H1 (cell line): ENCODE results near the gene CBX2. TPM values are rescaled to one million over a fixed set of nuclear protein-coding genes. Genes with fewer than 3 reads are reported as not detected.

ENCODE experiments used
- CTCF ChIA-PET: fragments of 300-600 bp; sonication (Branson Sonifier 250); formaldehyde crosslinking; loops from one replicate; lab custom pipeline; 2021; ENCODE audit not compliant: partially characterized antibody; lab: Charles Lee
- POLR2A ChIA-PET: fragments of 300-600 bp; sonication (Branson Sonifier 250); formaldehyde crosslinking; loops from one replicate; lab custom pipeline; 2021; ENCODE audit warnings: inconsistent platforms; ENCODE audit not compliant: partially characterized antibody; lab: Charles Lee
- DNase-seq, 2 experiments: peaks; one replicate each; pipeline versions ENCODE4 v3.0.0 to v3.0.0-alpha.2; 2010 to 2022; ENCODE audit warnings: low spot score in 2 of 2, low read depth in 1 of 2, mixed read lengths in 1 of 2
- FAIRE-seq: peaks from 2 replicates; lab custom pipeline; 2011; peaks lifted over from hg19 to GRCh38; lab: Jason Lieb, UNC
- H2AFZ ChIP-seq: 2 replicates; pipeline ENCODE4 v1.8.1; 2012; ENCODE audit warnings: low read length, inconsistent platforms
- H2AK5ac ChIP-seq: 2 replicates; pipeline ENCODE4 v1.6.1; 2013; ENCODE audit warnings: low read depth, low read length
- H2BK120ac ChIP-seq: replicated peaks from 2 replicates; pipeline ENCODE3; 2013; ENCODE audit warnings: low read depth, low read length, inconsistent platforms
- H2BK12ac ChIP-seq: 2 replicates; pipeline ENCODE4 v1.6.1; 2013; ENCODE audit warnings: low read depth, low read length
- H2BK15ac ChIP-seq: 2 replicates; pipeline ENCODE4 v1.6.1; 2013; ENCODE audit warnings: low read length
- H2BK20ac ChIP-seq: 2 replicates; pipeline ENCODE4 v1.6.1; 2013; ENCODE audit warnings: low read length
- H2BK5ac ChIP-seq: 2 replicates; pipeline ENCODE4 v1.6.1; 2013; ENCODE audit warnings: low read depth, low read length
- H3K14ac ChIP-seq: 2 replicates; pipeline ENCODE4 v1.6.1; 2013; ENCODE audit warnings: inconsistent platforms; ENCODE audit not compliant: insufficient read length
- H3K18ac ChIP-seq: 2 replicates; pipeline ENCODE4 v1.6.1; 2013; ENCODE audit warnings: low read length; ENCODE audit errors: extremely low read depth
- H3K23ac ChIP-seq: 2 replicates; pipeline ENCODE4 v1.6.1; 2013; ENCODE audit warnings: inconsistent platforms; ENCODE audit not compliant: insufficient read length
- H3K23me2 ChIP-seq: 2 replicates; pipeline ENCODE4 v1.6.1; 2013; ENCODE audit warnings: low read depth, low read length
- H3K27ac ChIP-seq: 2 replicates; pipeline ENCODE4 v1.6.1; 2011; ENCODE audit warnings: low read depth, low read length, inconsistent platforms
- H3K27me3 ChIP-seq, 4 experiments: replicated peaks in 1 of 4; 1 replicate in 1 of 4; 2 replicates in 3 of 4; pipeline versions ENCODE4 v1.6.1 to v1.8.1; 2011 to 2013; ENCODE audit warnings: low read length in 3 of 4, mild to moderate bottlenecking in 3 of 4, inconsistent platforms in 2 of 4, mixed read lengths in 2 of 4, moderate library complexity in 1 of 4; ENCODE audit not compliant: control insufficient read depth in 3 of 4, insufficient read depth in 3 of 4; ENCODE audit errors: extremely low read depth in 1 of 4
- H3K36me3 ChIP-seq, 4 experiments: 2 replicates each; pipeline versions ENCODE4 v1.6.1 to v1.8.1; 2011 to 2013; ENCODE audit warnings: mild to moderate bottlenecking in 4 of 4, low read length in 3 of 4, moderate library complexity in 2 of 4, control low read depth in 1 of 4, inconsistent platforms in 1 of 4; ENCODE audit not compliant: insufficient read depth in 4 of 4, control insufficient read depth in 2 of 4
- H3K4ac ChIP-seq: replicated peaks from 2 replicates; pipeline ENCODE3; 2013; ENCODE audit warnings: low read length, low read depth, mixed read lengths, inconsistent platforms; ENCODE audit not compliant: insufficient read length
- H3K4me1 ChIP-seq, 4 experiments: replicated peaks in 1 of 4; 1 replicate in 1 of 4; 2 replicates in 3 of 4; pipeline versions ENCODE4 v1.6.1 to v1.8.1; 2011 to 2013; ENCODE audit warnings: low read length in 3 of 4, inconsistent platforms in 2 of 4, mixed read lengths in 1 of 4; ENCODE audit not compliant: insufficient read depth in 4 of 4, control insufficient read depth in 3 of 4
- H3K4me2 ChIP-seq, 2 experiments: 2 replicates each; pipeline versions ENCODE4 v1.6.1 to v1.8.1; 2011 to 2013; ENCODE audit warnings: low read depth in 2 of 2, low read length in 2 of 2, control low read depth in 1 of 2, inconsistent platforms in 1 of 2, mild to moderate bottlenecking in 1 of 2; ENCODE audit not compliant: insufficient read depth in 1 of 2
- H3K4me3 ChIP-seq, 4 experiments: fragments of 200-600, 300-600 bp in 1 of 4; sonication (generic), shearing (Covaris generic), sonication (Bioruptor Twin) in 1 of 4; 2 replicates each; pipeline versions ENCODE4 v1.5.1 to v1.8.1; 2011 to 2016; ENCODE audit warnings: low read length in 4 of 4, low read depth in 3 of 4, control low read depth in 2 of 4, inconsistent platforms in 2 of 4, mild to moderate bottlenecking in 2 of 4, mixed read lengths in 1 of 4, moderate library complexity in 1 of 4; ENCODE audit not compliant: insufficient read depth in 2 of 4; ENCODE audit errors: extremely low read depth in 1 of 4
- H3K56ac ChIP-seq: replicated peaks from 2 replicates; pipeline ENCODE3; 2013; ENCODE audit warnings: low read depth, mild to moderate bottlenecking, mixed read lengths, low read length, inconsistent platforms; ENCODE audit not compliant: insufficient read length
- H3K79me1 ChIP-seq: 2 replicates; pipeline ENCODE4 v1.6.1; 2013; ENCODE audit warnings: low read depth, low read length, control low read depth
- H3K79me2 ChIP-seq, 2 experiments: 2 replicates each; pipeline versions ENCODE4 v1.6.1 to v1.8.1; 2012 to 2013; ENCODE audit warnings: low read length in 2 of 2, mild to moderate bottlenecking in 2 of 2, inconsistent platforms in 1 of 2; ENCODE audit not compliant: insufficient read depth in 2 of 2, control insufficient read depth in 1 of 2
- H3K9ac ChIP-seq, 4 experiments: replicated peaks in 1 of 4; 1 replicate in 1 of 4; 2 replicates in 3 of 4; pipeline versions ENCODE4 v1.6.1 to v1.8.1; 2011 to 2013; ENCODE audit warnings: low read depth in 3 of 4, low read length in 3 of 4, control low read depth in 2 of 4, mild to moderate bottlenecking in 2 of 4, moderate library complexity in 2 of 4, inconsistent platforms in 1 of 4; ENCODE audit errors: extremely low read depth in 1 of 4
- H3K9me3 ChIP-seq, 2 experiments: 2 replicates each; pipeline versions ENCODE4 v1.6.1 to v1.8.1; 2012 to 2013; ENCODE audit warnings: mild to moderate bottlenecking in 2 of 2, moderate library complexity in 2 of 2, control low read depth in 1 of 2, inconsistent platforms in 1 of 2, low read depth in 1 of 2, low read length in 1 of 2, mixed read lengths in 1 of 2; ENCODE audit not compliant: insufficient read depth in 2 of 2
- H4K20me1 ChIP-seq, 2 experiments: replicated peaks in 1 of 2; 2 replicates each; pipeline versions ENCODE3 to v1.8.1; 2011 to 2013; ENCODE audit warnings: inconsistent platforms in 2 of 2, low read length in 2 of 2, mild to moderate bottlenecking in 1 of 2; ENCODE audit not compliant: insufficient read depth in 2 of 2, control insufficient read depth in 1 of 2
- H4K5ac ChIP-seq: 2 replicates; pipeline ENCODE4 v1.6.1; 2013; ENCODE audit warnings: low read length, low read depth, mixed read lengths, inconsistent platforms; ENCODE audit not compliant: insufficient read length
- H4K8ac ChIP-seq: 2 replicates; pipeline ENCODE4 v1.8.0; 2013; ENCODE audit warnings: mild to moderate bottlenecking, moderate library complexity, low read length, inconsistent platforms; ENCODE audit not compliant: insufficient read depth; ENCODE audit errors: extremely low read depth
- H4K91ac ChIP-seq: replicated peaks from 2 replicates; pipeline ENCODE3; 2013; ENCODE audit warnings: low read length, mixed read lengths, inconsistent platforms; ENCODE audit not compliant: insufficient read length
- ATF2 ChIP-seq: IDR thresholded peaks from 2 replicates; pipeline ENCODE4 v1.6.1; 2012; ENCODE audit warnings: low read length, inconsistent platforms
- BCL11A ChIP-seq, 2 experiments: IDR thresholded peaks; one replicate each; pipeline ENCODE4 v1.6.1; 2011; ENCODE audit warnings: low read depth in 2 of 2, low read length in 2 of 2, mild to moderate bottlenecking in 2 of 2
- CHD2 ChIP-seq: IDR thresholded peaks from 2 replicates; pipeline ENCODE4 v1.6.1; 2012; ENCODE audit warnings: low read length, improper control_type of control experiment
- EGR1 ChIP-seq: IDR thresholded peaks from 2 replicates; pipeline ENCODE4 v1.6.1; 2011; ENCODE audit warnings: low read depth, low read length, borderline replicate concordance
- JUND ChIP-seq: IDR thresholded peaks from 2 replicates; pipeline ENCODE4 v1.6.1; 2011; ENCODE audit warnings: mild to moderate bottlenecking, improper control_type of control experiment, low read length
- POLR2AphosphoS5 ChIP-seq: IDR thresholded peaks from 2 replicates; pipeline ENCODE4 v1.6.1; 2011; ENCODE audit warnings: low read depth, low read length
- RAD21 ChIP-seq, 2 experiments: IDR thresholded peaks in 1 of 2; conservative IDR thresholded peaks in 1 of 2; 2 replicates each; pipeline ENCODE4 v1.6.1; 2011; ENCODE audit warnings: low read depth in 2 of 2, low read length in 2 of 2, improper control_type of control experiment in 1 of 2, inconsistent platforms in 1 of 2, mild to moderate bottlenecking in 1 of 2, moderate library complexity in 1 of 2
- SAP30 ChIP-seq: fragments of 300-600 bp; sonication (generic); IDR thresholded peaks from 2 replicates; pipeline ENCODE4 v1.7.1; 2012; ENCODE audit warnings: low read length, moderate library complexity, mild to moderate bottlenecking, inconsistent platforms; ENCODE audit not compliant: insufficient read depth, insufficient replicate concordance
- SP1 ChIP-seq: IDR thresholded peaks from 2 replicates; pipeline ENCODE4 v1.6.1; 2011; ENCODE audit warnings: low read depth, low read length
- SRF ChIP-seq: IDR thresholded peaks from 2 replicates; pipeline ENCODE4 v1.6.1; 2011; ENCODE audit warnings: mild to moderate bottlenecking, low read depth, low read length, moderate library complexity
- WGBS, 2 experiments: shearing (Covaris generic) in 1 of 2; methylation state at CpG; one replicate each; pipeline versions ENCODE4 v1.1.6 to v1.1.7; 2013 to 2015; ENCODE audit warnings: low lambda C conversion rate in 2 of 2, mixed read lengths in 2 of 2, inconsistent platforms in 1 of 2, low coverage in 1 of 2, missing lambda C conversion rate in 1 of 2; ENCODE audit not compliant: insufficient replicate concordance in 2 of 2, insufficient coverage in 1 of 2, insufficient read length in 1 of 2; ENCODE audit errors: extremely low coverage in 1 of 2, missing lambda C conversion rate in 1 of 2; 5-methylcytosine and 5-hydroxymethylcytosine counted together
- polyA plus RNA-seq, 7 experiments: library from polyadenylated mRNA; depleted of rRNA in 3 of 7; stranded (reverse) in 5 of 7; unstranded in 2 of 7; fragments of >200 nt in 5 of 7; fragments of 200-250 nt in 2 of 7; gene quantifications; 1 replicate in 5 of 7; 2 replicates in 1 of 7; 4 replicates in 1 of 7; pipeline versions ENCODE4 v1.2.1 to v1.2.3, GENCODE V29; 2011 to 2013; ENCODE audit warnings: missing spikeins in 2 of 7, mixed read lengths in 2 of 7
- total RNA-seq: library from RNA; stranded (reverse); fragmentation: NEBNext Ultra II Directional; extraction: Animal tissue kit (Norgen Biotek cat#: 25700); gene quantifications from 2 replicates; pipeline ENCODE4 v1.2.1, GENCODE V29; 2021

CBX2 gene
- total and polyA plus RNA-seq, 2 of the 8 experiments (the other 6 are each of a cell fraction or from before 2014, with no cell fraction given) = 64.3 to 83.9 TPM

- POLR2A ChIA-PET = interaction anchor here (0.7 to 10.4 kb wide), 9 partner anchors 12 to 84 kb away, joined by 3 to 77 read pairs (median 7); partner anchors contain the start of gene CBX2
- no peak overlapping the region for H4K8ac ChIP-seq
- H2BK120ac ChIP-seq = no peak overlapping the region
- H3K23ac ChIP-seq = no peak overlapping the region
- DNase-seq (no peak), FAIRE-seq (no peak)
- H3K27me3 ChIP-seq = peaks cover 19 to 59% (median 43%) of the 10 kb centered on the region in 4 experiments
- no peak overlapping the region for H3K9ac ChIP-seq
- H4K5ac ChIP-seq = no peak overlapping the region
- H3K79me1 ChIP-seq = no peaks in the 10 kb centered on the region
- H3K79me2 ChIP-seq = no peaks in the 10 kb centered on the region
- no peak overlapping the region for H2BK15ac ChIP-seq
- H3K27ac ChIP-seq = no peak overlapping the region
- no peak overlapping the region for H2AK5ac ChIP-seq
- no peak overlapping the region for H4K91ac ChIP-seq
- 0 out of 8 replicates have a peak, but pooled peaks cover 0 to 2% (median 0%) of the 10 kb centered on the region in 4 experiments for H3K36me3 ChIP-seq
- CTCF ChIA-PET = interaction anchor here (0.6 to 7.6 kb wide), 39 partner anchors 8 to 1948 kb away, joined by 3 to 94 read pairs (median 5); partner anchors contain the start of genes CBX2 and CBX8
- H3K56ac ChIP-seq = no peak overlapping the region
- H3K14ac ChIP-seq = no peak overlapping the region
- no peak overlapping the region for H2BK20ac ChIP-seq
- H3K18ac ChIP-seq = no peak overlapping the region
- H3K23me2 ChIP-seq = peaks cover 13% of the 10 kb centered on the region; the same call in 1 of the 2 replicates
- H3K4ac ChIP-seq = no peak overlapping the region
- H2AFZ ChIP-seq = no peak overlapping the region
- H2BK12ac ChIP-seq = peak overlapping the region; percentile 4; the same call in 1 of the 2 replicates
- no peak overlapping the region for H3K4me3 ChIP-seq
- no peak overlapping the region for H3K4me2 ChIP-seq
- no peaks in the 10 kb centered on the region for H3K9me3 ChIP-seq
- peaks cover 0 to 11% of the 10 kb centered on the region in 2 experiments for H4K20me1 ChIP-seq
- H2BK5ac ChIP-seq = no peak overlapping the region
- 62% methylated on average over 6 of the region's 6 CpGs; no CpG with 5 or more reads in 1 of the 2 experiments for WGBS, 2 experiments
- H3K4me1 ChIP-seq = peaks cover 4 to 31% (median 16%) of the 10 kb centered on the region in 4 experiments
- TF ChIP-seq RAD21 (IDR thresholded peaks at IDR 0.05 in 1 of 2, conservative IDR thresholded peaks at IDR 0.05 in 1 of 2; ENCODE audit: low read depth in 2 of 2, low read length in 2 of 2) (no peak), JUND (no peak), SAP30 (no peak), POLR2AphosphoS5 (no peak), ATF2 (no peak), SP1 (no peak), CHD2 (no peak), EGR1 (no peak), BCL11A (IDR thresholded peaks at IDR 0.05; ENCODE audit: low read depth in 2 of 2, low read length in 2 of 2) (no peak), SRF (no peak)
Measured at GRCh38 chr17:79745641-79746105, 32.3 kb upstream of the CBX2 start.
